HepG2 (cell line): ENCODE measurements around the gene FAM216A. TPM values are rescaled to one million over a fixed set of nuclear protein-coding genes. Genes with fewer than 3 reads are reported as not detected.

Source experiments
- CC2D1A ChIP-seq: sonication (generic); formaldehyde crosslinking; IDR thresholded peaks from 2 replicates; pipeline ENCODE4 v1.8.1; 2023; ENCODE audit warnings: mild to moderate bottlenecking, missing genetic modification reagents
- CHCHD3 ChIP-seq: sonication (generic); formaldehyde crosslinking; IDR thresholded peaks from 2 replicates; pipeline ENCODE4 v1.8.0; 2022; ENCODE audit warnings: mild to moderate bottlenecking, missing genetic modification reagents, moderate library complexity
- EEA1 ChIP-seq: sonication (generic); formaldehyde crosslinking; IDR thresholded peaks from 2 replicates; pipeline ENCODE4 v1.5.1; 2020; ENCODE audit warnings: mild to moderate bottlenecking, missing genetic modification reagents, borderline replicate concordance
- HNF4A ChIP-seq: sonication (generic); formaldehyde crosslinking; IDR thresholded peaks from 2 replicates; pipeline ENCODE4 v1.4.0; 2020; ENCODE audit warnings: missing genetic modification reagents
- KLF16 ChIP-seq, 2 experiments: sonication (generic) in 1 of 2; formaldehyde crosslinking in 1 of 2; IDR thresholded peaks; 2 replicates each; pipeline versions ENCODE4 v1.6.1 to v1.8.0; 2016 to 2023; ENCODE audit warnings: missing genetic modification reagents in 2 of 2, missing compliant biosample characterization in 1 of 2
- MAFF ChIP-seq: IDR thresholded peaks from 2 replicates; pipeline ENCODE4 v1.6.1; 2011; ENCODE audit warnings: low read depth, low read length, improper control_type of control experiment
- NR2F1 ChIP-seq, 2 experiments: fragments of 450-650 bp in 1 of 2; formaldehyde crosslinking in 1 of 2; IDR thresholded peaks; 2 replicates each; pipeline versions ENCODE4 v1.5.0 to v1.6.1; 2016 to 2020; ENCODE audit warnings: mild to moderate bottlenecking in 1 of 2, missing compliant biosample characterization in 1 of 2, missing genetic modification reagents in 1 of 2, moderate library complexity in 1 of 2
- PAF1 ChIP-seq: IDR thresholded peaks from 2 replicates; pipeline ENCODE4 v1.6.1; 2016; ENCODE audit warnings: missing genetic modification reagents, missing compliant biosample characterization
- RERE ChIP-seq: IDR thresholded peaks from 2 replicates; pipeline ENCODE4 v1.6.1; 2016; ENCODE audit warnings: low read depth, missing genetic modification reagents, missing compliant biosample characterization
- RXRB ChIP-seq: IDR thresholded peaks from 2 replicates; pipeline ENCODE4 v1.6.1; 2016; ENCODE audit warnings: borderline replicate concordance, missing genetic modification reagents, missing compliant biosample characterization
- SETDB1 ChIP-seq: sonication (generic); formaldehyde crosslinking; IDR thresholded peaks from 2 replicates; pipeline ENCODE4 v1.5.1; 2020; ENCODE audit warnings: missing genetic modification reagents, mild to moderate bottlenecking, borderline replicate concordance
- SMAD3 ChIP-seq: sonication (generic); formaldehyde crosslinking; IDR thresholded peaks from 2 replicates; pipeline ENCODE4 v1.4.0; 2020; ENCODE audit warnings: missing genetic modification reagents
- TCF7 ChIP-seq: sonication (generic); IDR thresholded peaks from 2 replicates; pipeline ENCODE4 v1.6.1; 2016; ENCODE audit warnings: antibody characterized with exemption, low read depth
- TMF1 ChIP-seq: sonication (generic); formaldehyde crosslinking; IDR thresholded peaks from 2 replicates; pipeline ENCODE4 v1.8.1; 2022; ENCODE audit warnings: low read depth, missing genetic modification reagents
- ZKSCAN5 ChIP-seq: sonication (generic); formaldehyde crosslinking; IDR thresholded peaks from 2 replicates; pipeline ENCODE4 v1.5.1; 2020; ENCODE audit warnings: mild to moderate bottlenecking, missing genetic modification reagents
- ZNF256 ChIP-seq: sonication (generic); formaldehyde crosslinking; conservative IDR thresholded peaks from 2 replicates; pipeline ENCODE4 v1.4.0; 2020; ENCODE audit warnings: missing genetic modification reagents
- ZNF75D ChIP-seq: sonication (generic); formaldehyde crosslinking; IDR thresholded peaks from 2 replicates; pipeline ENCODE4 v1.8.1; 2023; ENCODE audit warnings: missing genetic modification reagents, mild to moderate bottlenecking, borderline replicate concordance
- ZNF775 ChIP-seq: sonication (generic); formaldehyde crosslinking; IDR thresholded peaks from 2 replicates; pipeline ENCODE4 v1.4.0; 2020; ENCODE audit warnings: missing genetic modification reagents, mild to moderate bottlenecking, moderate library complexity, borderline replicate concordance
- polyA plus RNA-seq, 8 experiments: library from polyadenylated mRNA; depleted of rRNA in 3 of 8; stranded (reverse) in 7 of 8; unstranded in 1 of 8; fragments of >200 nt; fragmentation: Illumina TruSeq in 4 of 8; extraction: Trizol in 4 of 8; gene quantifications; 2 replicates each; pipeline versions ENCODE4 v1.2.1 to v1.2.3, GENCODE V29; 2011 to 2016; ENCODE audit warnings: low read depth in 4 of 8, missing spikeins in 1 of 8, mixed read lengths in 1 of 8; ENCODE audit not compliant: insufficient read depth in 1 of 8
- total RNA-seq, 5 experiments: library from RNA; depleted of rRNA; stranded (reverse); fragments of >200 nt; fragmentation: Illumina TruSeq; extraction: Trizol; gene quantifications; 2 replicates each; pipeline ENCODE4 v1.2.3, GENCODE V29; 2016; ENCODE audit warnings: low read depth in 1 of 5
- TF ChIP-seq, protein P1 (sequence below): sonication (generic); formaldehyde crosslinking; IDR thresholded peaks from 2 replicates; pipeline ENCODE4 v1.5.1; 2020; ENCODE audit warnings: mild to moderate bottlenecking, missing genetic modification reagents

The FAM216A gene
- total and polyA plus RNA-seq, 2 of the 13 experiments (the other 11 are each of a cell fraction or from before 2014, with no cell fraction given): 20.3 to 31.2 TPM

GRCh38 chr12:110501752-110502738 is 33.4 kb downstream of the FAM216A start, which contains the start of the genes RAD9B and VPS29 (continued):
- TF ChIP-seq RERE (CRISPR knock-in tag) (peak; percentile 73; the same call in 1 of the 2 replicates), TCF7 (no peak), TMF1 (peak; percentile 96), CHCHD3 (CRISPR knock-in tag) (peak; percentile 97), ZNF256 (peak; percentile 97), RXRB (CRISPR knock-in tag) (peak; percentile 81), HNF4A (CRISPR knock-in tag) (peak; percentile 31; the same call in 1 of the 2 replicates), CC2D1A (CRISPR knock-in tag) (peak; percentile 98), SMAD3 (CRISPR knock-in tag) (peak; percentile 85), ZNF775 (CRISPR knock-in tag) (peak; percentile 89; the same call in 1 of the 2 replicates), KLF16 (CRISPR knock-in tag; IDR thresholded peaks at IDR 0.05) (peak in 1 of 2 experiments; percentile 87; a peak in 3 of 4 replicates), ZKSCAN5 (CRISPR knock-in tag) (peak; percentile 76; the same call in 1 of the 2 replicates), NR2F1 (CRISPR knock-in tag; IDR thresholded peaks at IDR 0.05) (peak in 1 of 2 experiments; percentile 10; a peak in 1 of 4 replicates), SETDB1 (no peak), ZNF75D (CRISPR knock-in tag) (peak; percentile 95; the same call in 1 of the 2 replicates), MAFF (no peak), EEA1 (CRISPR knock-in tag) (peak; percentile 81; the same call in 1 of the 2 replicates), PAF1 (CRISPR knock-in tag) (no peak)
- TF ChIP-seq, protein P1, sequence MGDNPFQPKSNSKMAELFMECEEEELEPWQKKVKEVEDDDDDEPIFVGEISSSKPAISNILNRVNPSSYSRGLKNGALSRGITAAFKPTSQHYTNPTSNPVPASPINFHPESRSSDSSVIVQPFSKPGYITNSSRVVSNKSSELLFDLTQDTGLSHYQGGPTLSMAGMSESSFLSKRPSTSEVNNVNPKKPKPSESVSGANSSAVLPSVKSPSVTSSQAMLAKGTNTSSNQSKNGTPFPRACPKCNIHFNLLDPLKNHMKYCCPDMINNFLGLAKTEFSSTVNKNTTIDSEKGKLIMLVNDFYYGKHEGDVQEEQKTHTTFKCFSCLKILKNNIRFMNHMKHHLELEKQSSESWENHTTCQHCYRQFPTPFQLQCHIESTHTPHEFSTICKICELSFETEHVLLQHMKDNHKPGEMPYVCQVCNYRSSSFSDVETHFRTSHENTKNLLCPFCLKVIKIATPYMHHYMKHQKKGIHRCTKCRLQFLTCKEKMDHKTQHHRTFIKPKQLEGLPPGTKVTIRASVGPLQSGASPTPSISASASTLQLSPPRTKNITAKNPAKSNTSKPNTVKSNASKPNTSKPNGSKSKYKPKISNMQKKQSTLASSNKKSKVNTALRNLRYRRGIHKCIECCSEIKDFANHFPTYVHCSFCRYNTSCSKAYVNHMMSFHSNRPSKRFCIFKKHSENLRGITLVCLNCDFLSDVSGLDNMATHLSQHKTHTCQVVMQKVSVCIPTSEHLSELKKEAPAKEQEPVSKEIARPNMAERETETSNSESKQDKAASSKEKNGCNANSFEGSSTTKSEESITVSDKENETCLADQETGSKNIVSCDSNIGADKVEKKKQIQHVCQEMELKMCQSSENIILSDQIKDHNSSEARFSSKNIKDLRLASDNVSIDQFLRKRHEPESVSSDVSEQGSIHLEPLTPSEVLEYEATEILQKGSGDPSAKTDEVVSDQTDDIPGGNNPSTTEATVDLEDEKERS: peak; percentile 98
